HG03354 (cell line): ENCODE results near the gene ARHGAP27.

Experiments
- ATAC-seq: cut with Tn5 transposase; IDR thresholded peaks from one replicate; pipeline ENCODE4 v1.9.1; 2021; ENCODE audit warnings: mild to moderate bottlenecking; ENCODE audit not compliant: unreplicated experiment, poor library complexity, severe bottlenecking

ARHGAP27 gene

DNA sequence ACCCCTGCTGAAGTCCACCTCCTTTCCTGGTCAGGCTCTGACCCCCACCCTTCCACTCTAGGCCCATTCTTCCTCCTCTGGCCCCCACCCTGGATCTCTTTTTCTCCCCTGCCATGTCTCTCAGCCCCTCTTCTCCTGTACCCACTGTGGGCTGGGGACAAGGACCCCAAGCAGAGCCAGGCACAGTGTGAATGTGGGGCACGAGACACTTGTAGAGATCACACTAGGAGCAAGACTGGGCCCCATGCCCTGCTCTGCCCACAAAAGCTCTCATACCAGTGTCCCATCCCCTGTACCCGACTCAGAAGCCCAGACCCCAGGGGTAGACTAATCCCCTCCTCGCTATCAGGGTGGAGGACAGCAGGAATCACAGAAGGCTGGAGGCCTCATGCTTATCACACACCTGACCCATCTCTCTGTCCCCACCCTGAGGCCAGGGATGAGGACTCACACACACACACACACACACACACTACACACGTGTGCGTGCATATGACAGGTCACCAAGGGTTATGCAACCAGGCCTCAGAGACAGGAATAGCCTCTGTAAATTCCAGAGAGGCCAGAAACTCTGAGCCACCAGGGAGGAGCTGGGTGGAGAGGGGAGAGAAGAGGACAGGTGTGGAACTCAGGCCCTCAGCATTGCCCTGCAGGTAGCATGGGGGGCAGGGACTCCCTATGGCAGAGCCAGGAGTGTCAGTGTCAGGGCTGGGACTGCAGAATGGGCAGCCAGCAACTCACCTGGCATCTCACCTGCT, 21.1 kb downstream of the ARHGAP27 start:
- ATAC-seq, result no peak

DNA sequence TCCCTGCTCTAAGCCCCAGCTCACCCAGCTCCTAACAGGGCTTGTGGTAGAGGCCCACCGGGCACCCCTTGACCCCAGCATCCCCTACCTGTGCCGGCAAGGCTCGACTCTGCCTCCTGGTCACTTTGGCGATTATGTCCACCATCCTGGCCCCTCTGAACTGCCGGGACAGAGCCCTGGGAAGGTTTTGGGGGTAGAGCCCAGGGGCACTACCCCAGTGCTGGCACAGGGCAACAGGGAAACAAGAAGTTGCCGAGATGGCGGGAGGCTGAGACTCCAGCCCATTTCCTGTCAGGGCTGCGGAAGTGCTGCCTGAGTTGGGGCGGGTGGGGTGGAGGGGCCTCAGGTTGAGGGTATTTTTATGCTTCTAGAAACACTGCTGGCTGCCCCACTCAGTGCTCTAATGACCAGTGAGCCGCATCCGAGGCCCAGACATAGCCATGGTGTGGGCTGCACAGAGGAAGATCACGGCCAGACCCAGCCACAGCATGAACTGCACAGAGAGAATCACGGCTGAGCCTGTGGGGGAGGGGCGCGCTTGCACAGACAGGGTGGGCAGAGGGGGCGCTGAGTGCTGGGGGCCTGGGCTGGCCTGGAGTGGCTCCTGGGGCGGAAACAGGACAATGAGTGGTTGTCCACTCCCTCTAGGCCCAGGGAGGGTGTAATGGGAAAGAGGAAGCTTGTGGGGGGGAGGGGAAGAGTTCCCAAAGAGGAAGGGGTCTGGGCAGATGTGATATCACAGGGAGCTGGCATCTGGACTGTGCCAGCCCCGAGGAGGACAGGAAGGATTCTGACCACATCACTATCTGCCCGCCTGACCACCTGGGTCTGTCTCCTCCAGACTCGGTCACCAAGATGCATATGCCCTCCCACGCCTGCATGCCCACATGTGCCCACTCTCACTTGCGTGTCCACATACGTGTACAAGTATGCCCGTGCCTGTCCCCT, 22.3 kb downstream of the ARHGAP27 start:
- ATAC-seq, result no peak

GRCh38 chr17:45409659-45410076, 23.0 kb downstream of the ARHGAP27 start:
- no peak for ATAC-seq

GRCh38 chr17:45408611-45409421, 23.9 kb downstream of the ARHGAP27 start:
- ATAC-seq, result no peak

- ATAC-seq, result no peak
Observed at GRCh38 chr17:45406107-45406506, 26.6 kb downstream of the ARHGAP27 start.

GRCh38 chr17:45405250-45406086, 27.2 kb downstream of the ARHGAP27 start:
- ATAC-seq, result no peak

- ATAC-seq, result no peak
Observed at GRCh38 chr17:45404870-45405249, 27.8 kb downstream of the ARHGAP27 start.

DNA sequence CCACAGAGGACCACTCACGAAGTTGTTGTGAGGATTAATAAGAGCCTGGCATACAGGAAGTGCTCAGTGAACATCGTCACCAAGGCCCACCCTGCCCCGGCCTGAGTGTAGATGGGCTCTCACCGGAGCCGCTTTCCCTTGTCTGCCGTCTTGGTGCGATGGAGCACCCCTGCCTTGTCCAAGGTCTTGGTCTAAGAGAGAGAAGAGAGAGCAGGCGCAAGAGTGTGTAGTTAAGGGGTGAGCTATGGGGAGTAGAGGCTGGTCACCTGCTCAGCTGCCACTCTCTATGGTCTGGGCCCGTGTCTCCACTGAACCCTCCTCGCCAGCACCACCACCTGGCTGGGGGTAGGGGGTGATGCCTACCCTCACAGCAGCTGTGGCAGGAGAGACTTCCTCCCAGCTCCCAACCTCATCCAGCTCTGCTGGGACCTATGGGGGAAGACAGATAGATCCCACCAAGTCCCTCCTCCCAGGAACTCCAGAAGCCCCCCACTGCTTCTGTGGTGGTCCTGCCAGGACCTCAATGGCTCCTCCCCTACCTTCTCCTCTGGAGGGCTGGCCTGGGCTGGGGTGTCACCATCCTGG, 28.7 kb downstream of the ARHGAP27 start:
- no peak for ATAC-seq

DNA sequence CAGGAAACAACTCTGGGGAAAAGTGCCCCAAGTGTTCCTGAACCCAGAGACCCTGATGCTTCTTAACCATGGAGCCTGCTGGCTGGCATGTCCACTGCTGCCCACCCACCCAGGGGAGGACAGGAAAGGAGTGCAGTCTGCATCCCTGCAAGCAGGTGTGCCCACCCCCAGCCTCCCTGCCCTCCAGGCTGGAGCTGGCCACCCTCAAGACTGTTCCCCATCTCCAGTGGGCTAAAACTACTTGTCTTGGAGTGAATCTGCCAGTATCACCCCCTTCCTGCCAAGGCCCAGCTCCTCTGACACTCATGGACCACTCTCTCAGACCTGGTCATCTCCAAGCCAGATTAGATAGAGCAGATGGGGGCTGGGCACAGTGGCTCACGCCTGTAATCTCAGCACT, 29.8 kb downstream of the ARHGAP27 start:
- ATAC-seq, result no peak

DNA sequence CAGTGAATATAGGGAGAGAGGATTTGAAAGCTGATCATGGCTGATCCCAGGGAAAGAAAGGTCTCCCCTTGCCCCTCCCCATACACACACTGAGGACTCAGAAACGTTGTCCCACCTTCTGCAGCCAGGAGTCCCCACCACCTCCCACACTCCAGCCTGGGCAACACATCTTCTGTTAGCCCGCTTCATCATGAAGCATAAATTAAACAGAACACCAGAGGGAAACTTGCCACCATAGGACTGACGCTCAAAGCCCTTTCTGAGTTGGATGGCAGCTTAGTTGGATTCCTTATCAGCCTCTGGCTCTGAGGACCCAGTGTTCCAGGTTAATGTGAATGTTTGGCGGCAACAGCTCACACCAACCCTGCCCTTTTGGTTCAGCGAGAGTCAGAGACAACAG, 33.9 kb downstream of the ARHGAP27 start:
- ATAC-seq, result no peak

GRCh38 chr17:45397796-45398195, 34.9 kb downstream of the ARHGAP27 start:
- ATAC-seq, result no peak

- ATAC-seq, result no peak
Observed at GRCh38 chr17:45396496-45397205, 36.0 kb downstream of the ARHGAP27 start.

- ATAC-seq, result no peak
Observed at GRCh38 chr17:45395569-45396415, 36.9 kb downstream of the ARHGAP27 start.

DNA sequence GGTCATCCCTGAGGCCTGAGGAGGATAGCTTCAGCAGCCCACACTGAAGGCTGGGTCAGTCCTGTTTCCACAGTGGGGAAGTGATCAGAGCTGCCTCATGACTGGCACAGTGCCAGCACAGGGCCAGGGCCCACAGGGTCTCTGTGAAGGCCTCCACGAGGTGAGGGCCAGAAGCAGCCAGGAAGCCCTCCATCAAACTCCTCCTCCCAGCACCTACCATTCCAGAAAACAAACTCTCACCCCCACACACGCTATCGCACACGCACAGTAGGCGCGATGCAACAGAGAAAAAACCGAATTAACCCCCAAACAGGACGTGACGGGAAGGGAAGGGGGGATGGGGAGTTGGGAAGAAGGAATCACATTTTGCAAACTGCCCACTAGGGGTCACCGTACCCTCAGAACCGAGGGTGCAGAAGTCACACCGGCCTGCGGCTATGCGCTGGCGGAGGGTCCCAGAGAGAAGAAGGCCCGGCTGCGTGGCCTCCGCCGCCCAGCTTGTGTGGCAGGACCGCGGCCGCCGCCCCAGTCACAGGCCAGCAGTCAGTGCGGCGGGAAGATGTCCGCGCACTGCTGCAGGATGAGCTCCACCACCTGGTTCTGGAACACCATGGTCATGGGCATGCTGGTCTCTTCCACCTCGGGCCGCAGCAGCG, 37.6 kb downstream of the ARHGAP27 start:
- ATAC-seq, result no peak

DNA sequence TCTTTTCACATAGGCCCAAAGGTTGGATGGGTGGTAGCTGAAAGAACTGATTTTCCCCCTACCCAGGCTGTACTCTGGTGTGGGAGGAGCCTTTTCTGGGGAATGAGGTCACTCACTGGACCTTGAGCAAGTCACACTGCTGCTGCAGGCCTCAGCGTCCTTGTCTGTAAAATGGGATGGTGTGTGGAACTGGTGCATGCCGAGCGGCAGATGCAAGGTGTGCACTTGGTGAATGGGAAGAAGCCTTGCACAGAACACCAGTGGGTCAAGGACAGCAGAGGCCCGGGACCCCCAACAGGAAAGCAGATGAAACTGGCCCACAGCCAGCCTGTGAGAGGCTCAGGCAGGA, 38.1 kb downstream of the ARHGAP27 start:
- no peak for ATAC-seq

- ATAC-seq, result no peak
Observed at GRCh38 chr17:45394091-45394490, 38.6 kb downstream of the ARHGAP27 start.

GRCh38 chr17:45393411-45393810, 39.3 kb downstream of the ARHGAP27 start:
- ATAC-seq, result no peak
